Epithelial cell of alveolus of lung (primary cell): ENCODE measurements around the gene ZFAND6. TPM values are rescaled to one million over a fixed set of nuclear protein-coding genes. Genes with fewer than 3 reads are reported as not detected.

Experiments
- total RNA-seq: library from RNA; depleted of rRNA; stranded (reverse); fragments of >200 nt; gene quantifications from 2 replicates; pipeline ENCODE4 v1.2.1, GENCODE V29; 2015

Gene ZFAND6
- total RNA-seq: 70.3 and 105 TPM in 2 replicates

GRCh38 chr15:80058851-80059785 lies at the start of gene ZFAND6:
ZFAND6 (plus strand) TSS chr15:80059676; CDS start chr15:80120345, 60,669 bp downstream.

GRCh38 chr15:80152896-80153876 lies 93.7 kb downstream of the ZFAND6 start, which contains the start of gene FAH:
FAH (plus strand) TSS chr15:80152999; CDS start chr15:80153055, 56 bp downstream.

Other genes with a start within 250 kb of the ZFAND6 start
- 11.9 and 12.0 TPM in 2 replicates for gene MTHFS, start 162.7 kb upstream of the ZFAND6 start, total RNA-seq
- 2.6 and 3.9 TPM in 2 replicates for gene BCL2A1, start 88.5 kb upstream of the ZFAND6 start, total RNA-seq
- gene FAH, start 93.3 kb downstream of the ZFAND6 start, total RNA-seq: 23.2 and 32.3 TPM in 2 replicates
- gene CTXND1, start 192.5 kb downstream of the ZFAND6 start, total RNA-seq: 1.1 TPM in 1 of 2 replicates, not detected in the other